Nephron progenitor cell (in vitro differentiated cells): ENCODE results near the gene OR10X1.

Experiments
- DNase-seq: peaks from one replicate; pipeline ENCODE4 v3.0.0; 2021
- H3K27ac Mint-ChIP-seq: 2 replicates; pipeline ENCODE4 v1.8.0; 2021; ENCODE audit warnings: mild to moderate bottlenecking, moderate library complexity, mixed read lengths
- H3K27me3 Mint-ChIP-seq: 2 replicates; pipeline ENCODE4 v1.8.0; 2021; ENCODE audit warnings: mild to moderate bottlenecking, low read depth, mixed read lengths; ENCODE audit not compliant: poor library complexity
- H3K36me3 Mint-ChIP-seq: 2 replicates; pipeline ENCODE4 v1.8.0; 2021; ENCODE audit warnings: low read depth, mixed read lengths
- H3K4me1 Mint-ChIP-seq: 2 replicates; pipeline ENCODE4 v1.8.0; 2021; ENCODE audit warnings: mixed read lengths
- H3K4me3 Mint-ChIP-seq: 2 replicates; pipeline ENCODE4 v1.8.0; 2021; ENCODE audit warnings: mild to moderate bottlenecking, moderate library complexity, mixed read lengths
- H3K9me3 Mint-ChIP-seq: 2 replicates; pipeline ENCODE4 v1.8.0; 2021; ENCODE audit warnings: mild to moderate bottlenecking, moderate library complexity, mixed read lengths
- TF ChIP-seq, protein P1 (sequence below): fragments of 200-600 bp; sonication (generic); IDR thresholded peaks from 2 replicates; pipeline ENCODE4 v1.5.0; 2021; ENCODE audit warnings: antibody characterized with exemption

OR10X1 gene

DNA sequence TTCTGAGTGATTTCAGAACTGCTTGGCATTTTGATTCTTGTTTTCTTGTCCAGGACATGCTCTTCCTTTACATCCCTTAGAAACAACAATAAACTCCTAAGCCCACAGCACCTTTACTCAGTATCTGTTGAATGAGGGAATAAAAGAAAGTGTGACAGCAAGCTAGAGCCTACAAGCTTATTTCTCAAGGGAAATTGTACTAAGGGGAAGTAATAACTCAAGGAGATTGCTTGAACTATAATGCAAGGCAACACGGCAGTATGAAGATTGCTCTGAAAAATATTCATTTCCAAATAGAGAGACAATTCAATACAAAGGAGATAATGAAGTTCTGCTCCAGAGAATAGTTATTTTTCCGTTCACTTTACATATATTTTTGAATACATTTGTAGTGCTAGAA is 15.8 kb downstream of the OR10X1 start:
- Mint-ChIP-seq H3K4me3 (no peak overlapping the region), H3K4me1 (no peaks in the 10 kb centered on the region), H3K27ac (no peak overlapping the region), H3K36me3 (no peaks in the 10 kb centered on the region), H3K27me3 (peaks cover 3% of the 10 kb centered on the region), H3K9me3 (no peaks in the 10 kb centered on the region)
- TF ChIP-seq, protein P1, sequence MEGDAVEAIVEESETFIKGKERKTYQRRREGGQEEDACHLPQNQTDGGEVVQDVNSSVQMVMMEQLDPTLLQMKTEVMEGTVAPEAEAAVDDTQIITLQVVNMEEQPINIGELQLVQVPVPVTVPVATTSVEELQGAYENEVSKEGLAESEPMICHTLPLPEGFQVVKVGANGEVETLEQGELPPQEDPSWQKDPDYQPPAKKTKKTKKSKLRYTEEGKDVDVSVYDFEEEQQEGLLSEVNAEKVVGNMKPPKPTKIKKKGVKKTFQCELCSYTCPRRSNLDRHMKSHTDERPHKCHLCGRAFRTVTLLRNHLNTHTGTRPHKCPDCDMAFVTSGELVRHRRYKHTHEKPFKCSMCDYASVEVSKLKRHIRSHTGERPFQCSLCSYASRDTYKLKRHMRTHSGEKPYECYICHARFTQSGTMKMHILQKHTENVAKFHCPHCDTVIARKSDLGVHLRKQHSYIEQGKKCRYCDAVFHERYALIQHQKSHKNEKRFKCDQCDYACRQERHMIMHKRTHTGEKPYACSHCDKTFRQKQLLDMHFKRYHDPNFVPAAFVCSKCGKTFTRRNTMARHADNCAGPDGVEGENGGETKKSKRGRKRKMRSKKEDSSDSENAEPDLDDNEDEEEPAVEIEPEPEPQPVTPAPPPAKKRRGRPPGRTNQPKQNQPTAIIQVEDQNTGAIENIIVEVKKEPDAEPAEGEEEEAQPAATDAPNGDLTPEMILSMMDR = no peak
- no peak for DNase-seq

- H3K4me1 Mint-ChIP-seq = no peaks in the 10 kb centered on the region
- no peaks in the 10 kb centered on the region for H3K9me3 Mint-ChIP-seq
- TF ChIP-seq, protein P1 = no peak
- peaks cover 3% of the 10 kb centered on the region for H3K27me3 Mint-ChIP-seq
- no peak overlapping the region for H3K4me3 Mint-ChIP-seq
- H3K36me3 Mint-ChIP-seq = no peaks in the 10 kb centered on the region
- no peak overlapping the region for H3K27ac Mint-ChIP-seq
- DNase-seq = no peak
Observed at GRCh38 chr1:158559696-158560095, 20.0 kb downstream of the OR10X1 start.

- TF ChIP-seq, protein P1 = no peak
Observed at GRCh38 chr1:158554352-158554751, 25.3 kb downstream of the OR10X1 start, which contains the start of gene OR6Y1. TSS of gene OR6Y1 (minus strand) at chr1:158554405. CDS start at chr1:158548105, 6,300 bp downstream.

DNA sequence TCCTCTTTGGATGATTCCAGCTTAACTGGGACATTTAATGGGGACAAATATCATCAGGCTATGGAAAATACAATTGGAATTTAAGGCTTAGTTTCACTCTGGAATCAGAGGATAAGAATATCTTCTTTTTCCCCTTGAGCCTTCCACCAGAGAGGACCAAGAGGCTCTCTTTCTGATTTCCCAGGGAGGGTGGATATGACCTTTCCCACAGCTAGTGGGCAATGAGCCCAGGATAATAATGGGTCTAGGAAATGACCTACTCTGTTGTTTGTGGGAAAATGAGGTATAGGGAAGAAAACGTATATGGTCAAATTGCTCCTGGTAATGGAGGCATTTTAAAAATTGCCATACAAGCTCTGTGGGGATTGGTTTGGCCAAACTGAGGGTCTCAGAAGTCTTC is 27.4 kb downstream of the OR10X1 start:
- Mint-ChIP-seq H3K36me3 (no peaks in the 10 kb centered on the region), H3K4me1 (no peaks in the 10 kb centered on the region), H3K4me3 (no peak overlapping the region), H3K9me3 (no peaks in the 10 kb centered on the region), H3K27me3 (peaks cover 7% of the 10 kb centered on the region), H3K27ac (no peak overlapping the region)
- DNase-seq = no peak
- TF ChIP-seq, protein P1 = no peak

More at GRCh38 chr1:158554352-158554751, 25.3 kb downstream of the OR10X1 start, which contains the start of gene OR6Y1:
- H3K4me1 Mint-ChIP-seq = no peaks in the 10 kb centered on the region
- H3K27me3 Mint-ChIP-seq = peaks cover under 1% of the 10 kb centered on the region
- H3K27ac Mint-ChIP-seq = no peak within 1 kb of the TSS
- H3K36me3 Mint-ChIP-seq = no peaks in the 10 kb centered on the region
- no peak within 1 kb of the TSS for H3K4me3 Mint-ChIP-seq
- no peaks in the 10 kb centered on the region for H3K9me3 Mint-ChIP-seq
- no peak for DNase-seq

DNA sequence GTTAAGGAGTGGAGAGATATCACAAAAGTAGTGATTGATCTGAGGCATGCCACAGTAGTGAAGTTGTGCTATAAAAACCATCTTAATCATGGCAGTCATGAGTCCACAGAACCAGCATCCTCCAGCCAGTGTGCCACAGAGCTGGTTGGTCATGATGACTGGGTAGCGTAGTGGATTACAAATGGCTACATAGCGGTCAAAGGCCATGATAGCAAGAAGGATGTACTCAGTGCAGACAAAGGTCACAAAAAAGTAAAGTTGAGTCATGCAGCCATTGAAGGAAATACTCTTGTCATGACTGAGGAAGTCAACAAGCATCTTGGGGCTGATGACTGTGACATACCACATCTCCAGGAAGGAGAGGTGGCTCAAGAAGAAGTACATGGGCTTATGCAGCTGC is 32.2 kb downstream of the OR10X1 start:
- Mint-ChIP-seq H3K4me3 (no peak overlapping the region), H3K9me3 (no peaks in the 10 kb centered on the region), H3K27me3 (peaks cover 7% of the 10 kb centered on the region), H3K36me3 (no peaks in the 10 kb centered on the region), H3K4me1 (no peaks in the 10 kb centered on the region), H3K27ac (no peak overlapping the region)
- TF ChIP-seq, protein P1 = no peak
- DNase-seq = no peak

DNA sequence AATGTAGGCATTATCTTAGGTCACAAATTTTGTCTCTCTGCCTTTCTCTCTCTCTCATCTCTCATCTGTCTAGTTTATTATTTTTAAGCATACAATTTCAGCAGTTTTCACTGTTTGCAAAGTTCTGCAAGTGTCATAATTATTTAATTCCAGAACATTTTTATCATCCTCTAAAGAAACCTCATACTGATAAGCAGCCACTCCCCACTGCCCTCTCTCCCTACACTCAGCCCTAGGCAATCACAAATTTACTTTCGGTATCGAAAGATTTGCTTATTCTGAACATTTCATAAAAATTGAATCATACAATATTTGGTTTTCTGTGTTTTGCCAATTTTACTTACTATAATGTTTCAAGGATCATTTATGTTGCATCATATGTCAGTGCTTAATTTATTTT is 42.1 kb downstream of the OR10X1 start:
- no peak overlapping the region for H3K27ac Mint-ChIP-seq
- TF ChIP-seq, protein P1 = no peak
- peaks cover 8% of the 10 kb centered on the region for H3K4me1 Mint-ChIP-seq
- H3K4me3 Mint-ChIP-seq = no peak overlapping the region
- no peaks in the 10 kb centered on the region for H3K36me3 Mint-ChIP-seq
- no peaks in the 10 kb centered on the region for H3K27me3 Mint-ChIP-seq
- H3K9me3 Mint-ChIP-seq = no peaks in the 10 kb centered on the region
- no peak for DNase-seq
